HL-60/S4 treated with retinoic acid at 250 ng/mL for 4 days and 3 days (cell line): ENCODE results near the gene IGFBP4.

Source experiments
- in situ Hi-C: fragments of 300-500 bp; cut with MboI; formaldehyde crosslinking; loops from 2 replicates; pipeline ENCODE4 v1.7.0; 2022; ENCODE audit warnings: low sequenced_read_pairs

The IGFBP4 gene

DNA sequence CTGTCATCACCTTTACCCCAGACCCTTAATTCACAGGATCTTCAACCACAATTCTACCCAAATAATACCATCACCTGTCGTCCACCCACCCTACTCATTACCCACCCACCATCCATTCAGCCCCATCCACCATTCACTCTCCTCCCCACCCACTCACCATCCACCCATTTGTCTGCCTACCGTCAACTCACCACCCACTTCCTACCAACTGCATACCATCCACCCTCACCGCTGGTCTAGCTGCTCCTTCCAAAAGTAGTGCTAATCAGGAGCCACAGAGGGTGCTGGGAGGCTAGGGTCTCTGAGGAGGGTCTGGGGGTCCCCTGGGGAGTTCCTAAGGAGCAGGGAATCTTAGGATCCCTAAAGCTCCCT lies 12.0 kb upstream of the IGFBP4 start:
- in situ Hi-C loops = no loop called here

DNA sequence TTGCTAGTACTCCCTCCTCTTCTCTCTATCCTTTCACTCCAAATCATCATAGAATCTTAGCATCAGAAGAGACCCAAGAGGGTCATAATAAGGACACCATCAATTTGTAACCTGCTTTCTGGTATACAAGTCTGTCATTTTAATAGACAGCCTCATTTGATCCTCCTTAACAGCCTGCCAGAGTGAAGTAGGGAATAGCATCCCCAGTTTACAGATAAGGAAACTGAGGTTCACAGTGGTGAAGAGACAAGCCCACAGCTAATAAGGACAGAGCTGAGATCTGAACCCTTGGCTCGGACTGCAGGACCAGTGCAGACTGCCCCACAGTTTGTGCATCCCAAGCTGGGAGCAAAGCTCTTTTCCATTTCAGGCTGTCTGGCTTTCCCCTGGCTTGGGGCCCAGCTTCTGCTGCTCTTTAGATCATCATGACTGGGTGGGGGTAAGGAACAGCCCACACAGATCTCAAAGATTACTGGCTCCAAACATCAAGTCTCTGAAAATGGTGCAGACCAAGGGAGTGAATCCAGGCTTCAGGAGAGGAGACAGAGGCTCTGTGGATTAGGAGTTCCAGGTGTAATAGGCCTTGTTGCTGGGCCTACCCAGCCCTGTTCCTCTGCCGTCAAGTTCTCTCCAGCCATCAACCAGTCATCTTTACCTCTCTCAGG lies 10.3 kb upstream of the IGFBP4 start:
- in situ Hi-C loops = no loop called here

DNA sequence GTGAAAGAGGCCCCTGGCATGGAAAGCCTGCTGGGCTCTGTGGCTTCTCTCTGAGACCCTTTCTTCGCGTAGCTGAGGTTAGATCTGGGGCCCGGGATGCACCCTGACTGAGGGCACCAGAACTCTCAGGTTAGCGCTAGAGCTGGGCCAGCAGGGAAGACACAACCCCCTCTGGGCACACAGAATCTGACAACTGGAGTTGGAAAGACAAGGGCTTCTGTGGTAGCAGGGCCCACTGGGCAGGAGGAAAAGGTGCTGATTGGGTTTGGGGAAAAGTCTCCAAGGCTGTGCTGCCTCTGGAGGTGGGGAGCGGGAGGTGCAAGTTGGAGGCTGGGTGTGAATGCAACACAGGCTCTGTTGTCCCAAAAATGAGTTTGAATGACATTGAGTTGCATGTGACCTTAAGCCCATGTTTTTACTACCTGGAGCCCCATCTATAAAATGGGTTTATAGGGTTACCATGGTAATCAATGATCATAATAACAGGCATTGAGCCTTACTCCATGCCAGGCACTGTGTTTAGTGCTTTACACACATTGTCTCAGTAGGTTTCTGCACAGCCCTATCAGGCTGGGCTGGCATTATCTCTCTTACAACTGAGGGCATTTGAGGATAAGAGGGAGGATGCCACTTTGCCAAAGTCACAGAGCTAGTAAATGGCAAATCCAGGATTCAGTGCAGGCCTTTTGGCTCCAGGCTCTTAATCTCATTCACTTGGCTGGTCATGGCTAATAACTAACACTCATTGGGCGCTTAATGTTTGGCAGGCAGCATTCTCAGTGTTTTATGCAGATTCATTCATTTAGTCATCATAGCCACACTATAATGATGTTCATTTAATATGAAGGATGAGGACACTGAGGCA lies 9.5 kb upstream of the IGFBP4 start:
- in situ Hi-C loops = no loop called here

DNA sequence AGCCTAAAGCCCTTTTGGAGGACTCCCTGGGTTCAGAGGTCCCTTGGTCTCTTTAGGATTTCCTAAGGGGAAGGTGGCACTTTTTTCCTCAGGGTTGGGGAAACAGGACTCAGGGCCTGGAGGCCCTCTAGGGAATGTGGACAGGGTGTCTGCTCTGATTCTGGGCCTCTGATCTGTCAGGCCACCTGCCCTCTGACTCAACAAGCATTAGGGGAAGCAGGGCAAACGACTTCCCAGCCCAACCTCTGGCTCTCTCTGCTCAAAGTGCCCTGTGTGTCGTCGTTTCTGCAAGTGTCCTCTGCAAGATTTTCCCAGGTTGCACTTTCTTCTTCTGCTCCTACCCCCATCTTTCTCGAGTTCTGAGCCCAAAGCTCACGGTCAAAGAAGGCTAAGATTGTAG lies 6.6 kb upstream of the IGFBP4 start:
- in situ Hi-C loops = no loop called here

DNA sequence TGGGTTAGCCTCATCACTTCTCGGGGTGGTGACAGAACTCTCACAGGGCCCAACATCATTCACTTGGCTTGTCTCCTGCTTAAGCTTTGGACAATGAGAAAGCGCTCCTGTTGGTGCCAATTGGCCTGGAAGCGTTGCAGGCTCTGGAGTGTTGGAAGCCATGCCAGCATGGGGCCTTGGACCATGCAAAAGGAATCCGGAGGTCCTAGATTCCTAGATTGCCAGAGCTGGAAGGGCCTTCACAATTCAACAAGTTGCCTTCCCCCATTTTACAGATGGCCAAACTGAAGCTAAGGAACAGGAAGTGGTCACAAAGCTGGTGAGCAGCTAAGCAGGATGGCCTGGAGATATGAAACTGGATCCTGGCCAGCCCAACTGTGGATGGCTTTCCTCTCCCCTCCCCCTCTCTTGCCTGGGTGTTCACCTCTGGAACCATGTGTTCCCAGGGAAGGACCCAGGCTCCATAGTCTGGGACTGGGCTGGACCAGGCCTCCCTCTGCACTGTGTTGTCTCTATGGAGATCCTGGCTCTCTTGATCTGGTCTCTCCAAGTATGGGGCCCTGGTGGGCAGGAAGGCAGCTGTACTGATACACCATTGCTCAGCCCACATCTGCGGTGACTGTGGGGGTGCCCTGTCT lies 6.0 kb upstream of the IGFBP4 start:
- in situ Hi-C loops = no loop called here

DNA sequence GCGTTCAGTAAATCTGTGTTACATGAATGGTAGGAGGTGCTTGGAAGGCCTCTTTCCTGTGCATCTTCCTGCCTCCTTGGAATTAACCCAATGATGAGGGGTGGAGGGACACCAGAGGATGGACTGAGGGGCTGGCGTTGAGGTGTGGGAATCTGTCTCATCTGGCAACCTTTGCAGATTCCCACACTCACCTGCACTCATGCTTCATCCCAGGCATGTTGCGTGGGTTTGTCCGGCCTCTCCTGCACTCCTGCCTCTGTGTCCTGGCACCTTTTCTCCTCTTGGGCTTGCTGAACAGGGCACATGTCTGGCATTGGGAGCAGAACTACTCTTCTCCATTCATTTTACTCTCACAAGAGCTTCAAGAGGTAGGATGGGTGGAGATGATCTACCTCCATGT lies 3.1 kb upstream of the IGFBP4 start:
- in situ Hi-C loops = no loop called here

DNA sequence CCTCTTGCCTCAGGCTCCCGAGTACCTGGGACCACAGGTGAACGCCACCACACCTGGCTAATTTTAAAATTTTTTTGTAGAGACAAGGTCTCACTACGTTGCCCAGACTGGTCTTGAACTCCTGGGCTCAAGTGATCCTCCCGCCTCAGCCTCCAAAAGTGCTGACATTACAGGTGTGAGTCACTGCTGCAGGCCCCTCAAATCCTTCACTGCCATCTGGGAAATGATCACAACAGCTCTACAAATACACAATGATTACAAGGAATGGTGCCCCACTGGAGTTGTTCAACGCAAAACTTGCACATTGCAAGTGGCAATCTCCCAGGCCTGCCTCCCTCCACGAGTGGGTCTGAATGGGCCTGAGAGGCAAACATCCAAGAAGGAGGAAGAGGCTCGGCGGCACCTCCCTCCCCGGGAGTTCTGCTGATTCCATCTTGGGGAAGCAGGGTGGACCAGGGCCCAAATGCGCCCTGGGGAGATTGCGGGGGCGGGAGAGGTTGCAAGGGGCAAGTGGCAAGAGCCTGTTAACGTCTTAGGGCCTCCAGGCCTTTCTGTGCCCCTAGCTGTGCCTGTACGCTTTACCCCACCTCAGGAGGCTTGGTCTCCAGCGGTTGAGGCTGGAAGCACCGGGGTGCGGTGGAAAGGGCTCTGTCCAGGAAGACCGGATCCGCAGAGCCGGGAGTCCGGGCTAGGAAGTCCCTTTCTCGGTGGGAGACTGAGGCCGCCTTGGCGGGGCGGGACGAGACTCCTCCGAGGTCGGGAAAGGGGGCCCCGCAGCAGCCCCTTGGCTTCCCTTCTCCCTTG lies 656 bp upstream of the IGFBP4 start:
- in situ Hi-C loops = no loop called here

DNA sequence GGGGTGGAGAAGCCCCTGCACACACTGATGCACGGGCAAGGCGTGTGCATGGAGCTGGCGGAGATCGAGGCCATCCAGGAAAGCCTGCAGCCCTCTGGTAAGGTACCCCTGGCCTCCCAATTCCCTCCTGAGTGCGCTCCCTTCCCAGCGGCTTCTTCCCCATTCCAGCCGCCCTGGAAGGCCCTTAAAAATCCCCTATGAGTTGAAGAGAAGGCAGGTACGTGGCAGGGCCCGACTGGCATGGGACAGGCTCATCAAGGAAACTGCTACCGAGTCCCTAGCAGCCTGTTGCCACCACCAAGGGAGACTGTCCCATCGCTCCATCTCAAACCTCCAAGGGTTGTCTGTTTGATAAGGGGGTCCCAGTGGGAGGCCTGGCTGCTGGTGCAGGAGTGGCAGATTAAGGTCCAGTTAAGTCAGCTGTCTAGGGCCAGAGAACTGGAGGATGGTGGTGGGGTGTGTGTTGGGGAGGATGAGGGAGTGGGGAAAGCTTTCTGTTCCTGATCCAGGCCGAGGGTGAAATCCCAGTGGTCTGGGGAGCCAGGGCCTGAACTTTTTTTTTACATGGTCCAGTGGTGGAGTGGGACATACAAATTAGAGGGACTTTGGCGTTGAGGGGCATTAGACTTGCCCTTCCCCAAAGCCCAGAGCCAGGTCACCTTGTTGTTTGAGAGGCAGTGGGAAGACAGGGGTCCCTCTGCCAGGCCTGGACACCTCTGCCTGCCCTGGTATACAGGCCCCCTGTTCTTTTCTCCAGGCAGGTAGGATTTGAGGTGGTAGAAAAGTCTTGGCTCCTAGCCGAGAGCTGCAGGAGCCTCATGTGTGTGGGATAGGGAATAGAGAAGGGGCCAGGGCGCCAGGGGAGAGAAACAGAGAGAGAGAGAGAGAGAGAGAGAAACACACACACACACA lies 994 bp downstream of the IGFBP4 start:
- in situ Hi-C loops = no loop called here

DNA sequence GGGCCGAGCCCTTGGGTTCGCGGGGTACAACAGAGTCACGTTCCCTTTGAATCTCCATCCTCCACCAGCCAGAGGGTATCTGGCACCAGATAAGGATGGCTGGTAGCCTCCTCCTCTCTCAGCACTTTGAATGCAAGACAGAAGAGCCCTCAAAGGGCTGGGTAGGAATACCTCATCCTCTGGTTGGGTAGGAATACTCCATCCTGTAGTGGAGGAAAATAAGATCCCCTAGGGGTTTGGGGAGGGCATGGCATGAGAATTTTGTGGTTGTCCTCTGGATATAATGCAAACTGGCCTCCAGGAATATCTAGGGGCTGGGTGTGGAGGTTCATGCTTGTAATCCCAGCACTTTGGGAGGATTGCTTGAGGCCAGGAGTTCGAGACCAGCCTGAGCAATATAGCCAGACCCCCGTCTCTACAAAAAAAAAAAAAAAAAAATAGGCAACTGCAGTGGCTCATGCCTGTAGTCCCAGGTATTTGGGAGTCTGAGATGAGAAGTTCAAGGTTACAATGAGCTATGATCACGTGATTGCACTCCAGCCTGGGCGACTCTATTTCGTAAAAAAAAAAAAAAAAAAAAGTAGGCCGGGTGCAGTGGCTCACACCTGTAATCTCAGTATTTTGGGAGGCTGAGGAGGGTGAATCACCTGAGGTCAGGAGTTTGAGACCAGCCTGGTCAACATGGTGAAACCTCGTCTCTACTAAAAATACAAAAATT lies 2.7 kb downstream of the IGFBP4 start:
- in situ Hi-C loops = no loop called here

DNA sequence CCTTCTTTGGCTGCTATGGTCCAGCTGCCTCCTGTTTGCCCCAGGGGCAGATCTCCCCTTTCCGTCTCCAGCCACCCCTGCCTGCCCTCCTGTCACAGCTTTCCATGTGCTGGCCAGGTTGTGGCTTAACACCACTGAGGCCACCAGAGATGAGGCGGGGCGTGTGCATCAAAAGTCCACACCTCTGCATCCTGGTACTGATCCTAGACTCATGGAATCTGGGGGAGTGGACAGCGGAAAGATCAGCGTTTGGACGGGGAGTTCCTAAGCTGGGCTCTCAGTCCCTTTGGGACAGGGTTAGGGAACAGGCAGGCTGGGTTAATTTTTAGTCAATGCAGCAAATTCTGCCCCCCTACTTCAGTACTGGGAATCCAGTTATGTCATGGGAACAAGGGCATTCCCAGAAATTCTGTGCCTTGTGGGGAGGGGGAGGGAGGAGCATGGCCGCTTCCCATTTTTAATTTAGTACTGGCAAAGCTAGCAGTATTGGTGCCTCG lies 3.9 kb downstream of the IGFBP4 start:
- in situ Hi-C loops = no loop called here

DNA sequence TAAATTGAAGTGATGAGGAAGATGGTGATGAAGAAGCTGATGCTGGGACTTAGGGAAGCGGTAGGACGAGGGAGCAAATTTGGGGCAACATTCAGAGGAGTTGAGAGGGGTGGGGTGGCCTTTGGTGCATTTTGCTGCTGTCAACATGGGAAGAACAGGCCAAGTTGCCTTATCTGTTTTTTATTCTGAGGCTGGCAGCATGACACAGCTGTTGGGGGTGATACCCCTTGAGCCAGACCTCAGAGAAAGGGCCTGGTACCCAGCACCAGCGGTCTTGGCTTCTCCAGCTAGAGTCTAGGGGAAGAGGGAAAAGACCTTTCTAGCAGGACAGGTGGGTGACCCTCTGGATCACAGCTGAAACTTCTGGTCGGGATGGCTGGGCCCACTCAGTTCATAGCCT lies 4.6 kb downstream of the IGFBP4 start:
- in situ Hi-C loops = no loop called here

DNA sequence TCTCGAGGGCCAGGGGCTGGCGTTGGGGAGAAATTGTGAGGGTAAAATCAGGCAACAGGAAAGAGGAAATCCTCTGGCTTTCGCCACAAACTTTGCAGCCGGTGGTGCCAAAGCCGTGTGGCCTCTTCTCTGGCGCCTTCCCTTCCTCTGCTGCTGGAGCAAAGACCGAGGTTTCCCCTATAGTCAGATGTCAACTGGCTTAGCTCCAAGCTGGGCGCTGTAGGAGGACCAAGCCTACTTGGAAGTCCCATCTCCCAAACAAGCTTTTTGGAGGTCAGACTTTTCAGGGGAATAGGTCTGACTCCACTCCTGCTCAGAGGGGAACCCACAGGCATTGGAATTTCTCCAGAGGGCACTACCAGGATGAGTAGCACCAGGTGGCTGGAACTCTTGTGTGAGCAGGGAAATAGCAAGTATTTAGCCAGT lies 5.0 kb downstream of the IGFBP4 start:
- in situ Hi-C loops = no loop called here

DNA sequence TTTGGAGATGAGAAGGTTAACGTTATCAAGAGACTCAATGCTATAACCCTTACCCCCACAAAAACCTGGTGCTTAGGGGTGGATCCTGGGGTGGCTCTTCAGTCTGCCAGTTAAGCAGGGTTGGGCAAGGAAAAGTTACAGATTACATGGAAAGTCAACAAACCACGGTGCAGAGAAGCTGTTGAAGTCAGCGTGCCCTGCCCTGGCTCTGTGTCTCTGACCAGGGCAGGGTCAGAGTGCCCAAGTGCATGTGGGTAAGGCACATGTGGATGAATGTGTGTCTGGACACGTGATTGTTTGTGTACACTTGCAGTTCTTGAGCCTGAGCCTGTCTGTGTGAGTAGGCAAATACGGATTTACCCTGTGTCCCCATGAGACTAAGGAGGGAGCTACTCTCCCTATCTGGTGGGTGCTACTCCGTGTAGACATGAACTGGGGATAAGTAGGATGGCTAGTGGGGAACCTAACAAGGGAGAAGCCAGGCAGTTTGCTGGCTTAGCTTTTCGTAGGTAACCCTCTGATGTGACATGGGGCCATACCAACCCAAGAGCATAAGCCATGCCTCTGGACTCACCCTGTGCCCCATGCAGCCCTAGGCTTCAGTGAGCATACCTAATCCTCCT lies 5.5 kb downstream of the IGFBP4 start:
- in situ Hi-C loops = no loop called here

DNA sequence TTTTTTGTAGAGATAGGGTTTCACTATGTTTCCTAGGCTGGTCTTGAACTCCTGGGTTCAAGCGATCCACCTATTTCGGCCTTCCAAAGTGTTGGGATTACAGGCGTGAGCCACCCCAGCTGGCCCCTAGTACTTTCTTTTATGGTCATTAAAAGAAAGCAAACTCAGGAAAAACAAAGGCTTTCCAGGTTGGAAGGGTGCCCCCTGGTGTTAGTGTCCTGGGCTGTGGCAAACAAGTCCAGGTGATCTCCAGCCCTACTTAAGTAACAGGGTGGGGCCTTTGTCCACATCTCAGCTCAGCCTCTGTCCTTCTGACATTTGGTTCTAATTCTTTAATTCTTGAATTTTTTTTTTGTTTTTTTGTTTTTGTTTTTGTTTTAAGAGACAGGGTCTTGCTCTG lies 6.9 kb downstream of the IGFBP4 start:
- in situ Hi-C loops = no loop called here

DNA sequence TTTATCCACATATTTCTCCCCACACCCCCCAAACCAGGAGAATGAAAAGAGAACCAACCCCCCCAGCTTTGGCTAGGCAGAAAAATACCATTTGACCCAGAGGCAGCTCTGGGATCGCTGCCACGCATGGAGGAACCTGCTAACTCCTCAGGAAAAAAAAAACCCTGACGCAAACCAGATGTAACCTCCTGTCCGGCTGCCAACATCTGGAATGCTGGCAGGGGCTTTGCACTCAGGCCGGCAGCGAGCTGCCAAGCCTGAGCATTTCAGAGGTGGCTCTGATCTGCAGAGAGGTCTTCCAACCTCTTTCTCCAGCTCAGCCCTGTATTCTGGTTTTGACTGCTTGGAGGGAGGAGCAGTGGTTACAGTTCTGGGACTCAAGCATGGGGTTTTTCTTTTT lies 8.2 kb downstream of the IGFBP4 start:
- in situ Hi-C loops = no loop called here

DNA sequence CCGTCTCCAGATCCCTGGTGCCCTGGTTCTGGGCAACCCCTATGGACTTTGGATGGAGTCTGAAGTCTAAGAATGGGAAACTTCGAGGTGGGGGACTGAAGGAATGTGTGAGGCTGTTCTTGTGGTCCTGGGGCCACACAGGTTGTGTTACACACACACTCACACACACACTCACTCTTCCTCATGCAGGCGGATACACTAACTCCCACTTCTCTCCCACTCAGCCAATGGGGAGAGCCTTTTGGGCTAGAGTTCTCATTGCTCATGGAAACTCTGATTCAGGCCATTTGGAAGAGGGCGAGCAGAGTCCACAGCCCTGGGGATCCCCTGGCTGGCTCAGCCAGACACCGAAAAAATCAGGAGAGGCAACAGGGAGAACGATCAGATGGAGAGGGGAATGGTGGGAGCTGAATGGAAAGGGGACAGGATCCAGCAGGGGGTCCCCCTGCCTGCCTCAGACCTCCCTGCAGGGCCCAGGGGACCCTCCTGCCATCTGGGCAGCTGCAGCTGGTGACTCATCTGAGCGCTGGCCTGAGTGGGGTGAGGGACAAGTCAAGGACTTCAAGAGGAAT lies 9.1 kb downstream of the IGFBP4 start:
- in situ Hi-C loops = no loop called here

DNA sequence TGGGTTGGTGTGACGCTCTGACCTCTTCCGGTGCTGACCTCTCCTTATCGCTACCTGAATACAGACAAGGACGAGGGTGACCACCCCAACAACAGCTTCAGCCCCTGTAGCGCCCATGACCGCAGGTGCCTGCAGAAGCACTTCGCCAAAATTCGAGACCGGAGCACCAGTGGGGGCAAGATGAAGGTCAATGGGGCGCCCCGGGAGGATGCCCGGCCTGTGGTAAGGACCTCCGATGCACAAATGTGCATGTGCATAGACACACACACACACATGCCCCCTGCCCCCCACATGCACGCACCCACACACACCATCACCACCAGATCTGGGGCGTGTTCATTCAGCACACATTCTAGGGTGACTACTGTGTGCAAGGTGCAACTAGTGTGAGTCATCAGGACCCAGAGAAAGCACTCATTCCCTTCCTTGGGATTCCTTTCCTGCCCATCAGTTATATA lies 9.7 kb downstream of the IGFBP4 start:
- in situ Hi-C loops = no loop called here

DNA sequence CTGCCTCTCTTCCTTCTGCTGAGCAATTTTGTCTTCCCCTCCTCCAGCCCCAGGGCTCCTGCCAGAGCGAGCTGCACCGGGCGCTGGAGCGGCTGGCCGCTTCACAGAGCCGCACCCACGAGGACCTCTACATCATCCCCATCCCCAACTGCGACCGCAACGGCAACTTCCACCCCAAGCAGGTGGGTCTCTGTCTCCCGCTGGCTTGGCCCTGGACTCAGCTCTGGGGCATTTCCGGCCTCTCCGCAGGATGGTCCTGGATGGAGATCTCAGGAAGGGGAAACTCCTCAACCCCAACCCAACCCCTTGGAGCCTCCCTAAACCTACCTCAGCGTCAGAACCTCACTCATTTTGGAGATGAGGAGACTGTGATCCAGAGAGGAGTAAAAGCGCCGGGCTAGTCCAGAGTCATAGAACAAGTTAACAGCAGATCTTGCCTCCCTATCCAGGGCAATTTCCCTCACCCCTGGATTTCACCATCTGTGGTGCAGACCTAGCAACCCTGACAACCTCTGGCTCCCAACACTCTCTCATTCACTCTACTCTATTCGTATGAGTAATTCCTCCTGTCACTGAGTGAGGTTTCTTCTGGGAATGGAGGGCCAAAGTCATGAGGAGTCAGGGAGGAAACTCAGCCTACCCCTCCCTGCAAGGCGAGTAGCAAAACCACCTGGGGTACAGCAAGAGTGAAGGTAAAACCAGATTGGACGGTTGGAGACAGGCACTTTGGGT lies 10.8 kb downstream of the IGFBP4 start:
- in situ Hi-C loops = no loop called here
